ENCODE measurements around the gene RTF2. TPM values are rescaled to one million over a fixed set of nuclear protein-coding genes. Genes with fewer than 3 reads are reported as not detected.

Gene RTF2
- total RNA-seq, 1 donor from 2014 or later, result 78.7 TPM

GRCh38 chr20:56461576-56461975 is 6.9 kb upstream of the RTF2 start:
- DNase-seq, result no peak
- no peak for ATAC-seq (ENCODE audit: poor library complexity)
- intact Hi-C loops (cut with DNase I), result no loop called here

- ATAC-seq (ENCODE audit: poor library complexity) (no peak), DNase-seq (no peak)
- intact Hi-C loops (cut with DNase I), result no loop called here
Observed at GRCh38 chr20:56463428-56463827, 5.0 kb upstream of the RTF2 start.

- no peak for DNase-seq
- no peak for ATAC-seq (ENCODE audit: poor library complexity)
- intact Hi-C loops (cut with DNase I), result no loop called here
Observed at GRCh38 chr20:56465997-56466396, 2.4 kb upstream of the RTF2 start.

- intact Hi-C loops (cut with DNase I), result loop anchor here (1.0 kb wide), 1 partner anchor 76 kb away; the partner anchor contains the start of genes AURKA and CSTF1
- no peak for DNase-seq
- ATAC-seq (ENCODE audit: poor library complexity), result no peak
Observed at GRCh38 chr20:56467968-56468315, 485 bp upstream of the RTF2 start.

- intact Hi-C loops (cut with DNase I), result no loop called here
- ATAC-seq (ENCODE audit: poor library complexity), result no peak
- DNase-seq, result no peak
Observed at GRCh38 chr20:56469077-56469449, 636 bp downstream of the RTF2 start.

- ATAC-seq (ENCODE audit: poor library complexity) (no peak), DNase-seq (no peak)
- intact Hi-C loops (cut with DNase I), result no loop called here
Observed at GRCh38 chr20:56483970-56484369, 15.5 kb downstream of the RTF2 start.

- intact Hi-C loops (cut with DNase I), result no loop called here
- ATAC-seq (ENCODE audit: poor library complexity) (no peak), DNase-seq (no peak)
Observed at GRCh38 chr20:56487216-56487615, 18.8 kb downstream of the RTF2 start.

- intact Hi-C loops (cut with DNase I), result no loop called here
Observed at GRCh38 chr20:56488566-56488965, 20.1 kb downstream of the RTF2 start.

GRCh38 chr20:56501116-56501515 is 32.7 kb downstream of the RTF2 start:
- intact Hi-C loops (cut with DNase I), result no loop called here
- ATAC-seq (ENCODE audit: poor library complexity) (no peak), DNase-seq (no peak)

More at GRCh38 chr20:56488566-56488965, 20.1 kb downstream of the RTF2 start:
- no peak for DNase-seq
- no peak for ATAC-seq (ENCODE audit: poor library complexity)

- DNase-seq, result no peak
- intact Hi-C loops (cut with DNase I), result no loop called here
- no peak for ATAC-seq (ENCODE audit: poor library complexity)
Observed at GRCh38 chr20:56503916-56504315, 35.5 kb downstream of the RTF2 start.

- no peak for DNase-seq
- intact Hi-C loops (cut with DNase I), result no loop called here
- no peak for ATAC-seq (ENCODE audit: poor library complexity)
Observed at GRCh38 chr20:56504373-56505005, 36.1 kb downstream of the RTF2 start.

- no peak for ATAC-seq (ENCODE audit: poor library complexity)
- DNase-seq, result no peak
- intact Hi-C loops (cut with DNase I), result no loop called here
Observed at GRCh38 chr20:56506103-56506502, 37.7 kb downstream of the RTF2 start.

GRCh38 chr20:56511926-56512325 is 43.5 kb downstream of the RTF2 start:
- ATAC-seq (ENCODE audit: poor library complexity), result no peak
- intact Hi-C loops (cut with DNase I), result no loop called here
- no peak for DNase-seq

- ATAC-seq (ENCODE audit: poor library complexity) (no peak), DNase-seq (no peak)
- intact Hi-C loops (cut with DNase I), result no loop called here
Observed at GRCh38 chr20:56513161-56514150, 45.0 kb downstream of the RTF2 start.

GRCh38 chr20:56516631-56517030 is 48.2 kb downstream of the RTF2 start:
- intact Hi-C loops (cut with DNase I), result no loop called here
- no peak for ATAC-seq (ENCODE audit: poor library complexity)
- no peak for DNase-seq

GRCh38 chr20:56517211-56517610 is 48.8 kb downstream of the RTF2 start:
- intact Hi-C loops (cut with DNase I), result no loop called here
- ATAC-seq (ENCODE audit: poor library complexity) (no peak), DNase-seq (no peak)

GRCh38 chr20:56517641-56518040 is 49.2 kb downstream of the RTF2 start:
- ATAC-seq (ENCODE audit: poor library complexity) (no peak), DNase-seq (no peak)
- intact Hi-C loops (cut with DNase I), result no loop called here

GRCh38 chr20:56518126-56518525 is 49.7 kb downstream of the RTF2 start:
- DNase-seq (no peak), ATAC-seq (ENCODE audit: poor library complexity) (no peak)
- intact Hi-C loops (cut with DNase I), result no loop called here

- no peak for ATAC-seq (ENCODE audit: poor library complexity)
- intact Hi-C loops (cut with DNase I), result no loop called here
- DNase-seq, result no peak
Observed at GRCh38 chr20:56518721-56519398, 50.4 kb downstream of the RTF2 start.

GRCh38 chr20:56519551-56519950 is 51.1 kb downstream of the RTF2 start:
- ATAC-seq (ENCODE audit: poor library complexity) (no peak), DNase-seq (no peak)
- intact Hi-C loops (cut with DNase I), result no loop called here

All from Right ventricle myocardium superior (tissue), 1 donor.